ENCODE measurements around the gene DNAJA3.
"Not testable (repeated sequence)": the region's sequence is repeated elsewhere in the genome, so short reads cannot be mapped to it uniquely, and the experiment has no call there.

The DNAJA3 gene

DNA sequence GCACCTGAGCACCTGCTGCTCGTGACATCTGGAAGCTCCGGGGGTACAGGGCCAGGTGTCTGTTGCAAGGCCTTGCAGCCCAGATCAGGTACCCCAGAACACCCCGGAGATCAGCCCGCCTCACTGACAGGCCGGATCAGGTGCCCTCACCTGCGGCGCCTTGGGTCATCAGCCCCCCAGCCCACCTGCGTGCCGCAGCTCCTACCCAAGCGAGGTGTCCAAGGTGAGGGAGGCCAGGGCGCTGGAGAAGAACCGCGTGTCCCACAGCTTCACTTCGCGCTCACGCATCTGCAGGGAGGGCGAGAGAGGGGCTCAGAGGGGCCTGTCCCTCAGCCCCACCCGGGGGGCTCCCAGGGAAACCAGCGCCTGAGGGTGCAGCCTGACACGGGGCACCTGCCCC is 37.9 kb upstream of the DNAJA3 start:
- no peak for DNase-seq

- DNase-seq, result peak; percentile 52
These were observed 37.2 kb upstream of the DNAJA3 start for GRCh38 chr16:4388271-4389021.

- DNase-seq, result no peak
These were observed 36.4 kb upstream of the DNAJA3 start for GRCh38 chr16:4389051-4389955.

DNA sequence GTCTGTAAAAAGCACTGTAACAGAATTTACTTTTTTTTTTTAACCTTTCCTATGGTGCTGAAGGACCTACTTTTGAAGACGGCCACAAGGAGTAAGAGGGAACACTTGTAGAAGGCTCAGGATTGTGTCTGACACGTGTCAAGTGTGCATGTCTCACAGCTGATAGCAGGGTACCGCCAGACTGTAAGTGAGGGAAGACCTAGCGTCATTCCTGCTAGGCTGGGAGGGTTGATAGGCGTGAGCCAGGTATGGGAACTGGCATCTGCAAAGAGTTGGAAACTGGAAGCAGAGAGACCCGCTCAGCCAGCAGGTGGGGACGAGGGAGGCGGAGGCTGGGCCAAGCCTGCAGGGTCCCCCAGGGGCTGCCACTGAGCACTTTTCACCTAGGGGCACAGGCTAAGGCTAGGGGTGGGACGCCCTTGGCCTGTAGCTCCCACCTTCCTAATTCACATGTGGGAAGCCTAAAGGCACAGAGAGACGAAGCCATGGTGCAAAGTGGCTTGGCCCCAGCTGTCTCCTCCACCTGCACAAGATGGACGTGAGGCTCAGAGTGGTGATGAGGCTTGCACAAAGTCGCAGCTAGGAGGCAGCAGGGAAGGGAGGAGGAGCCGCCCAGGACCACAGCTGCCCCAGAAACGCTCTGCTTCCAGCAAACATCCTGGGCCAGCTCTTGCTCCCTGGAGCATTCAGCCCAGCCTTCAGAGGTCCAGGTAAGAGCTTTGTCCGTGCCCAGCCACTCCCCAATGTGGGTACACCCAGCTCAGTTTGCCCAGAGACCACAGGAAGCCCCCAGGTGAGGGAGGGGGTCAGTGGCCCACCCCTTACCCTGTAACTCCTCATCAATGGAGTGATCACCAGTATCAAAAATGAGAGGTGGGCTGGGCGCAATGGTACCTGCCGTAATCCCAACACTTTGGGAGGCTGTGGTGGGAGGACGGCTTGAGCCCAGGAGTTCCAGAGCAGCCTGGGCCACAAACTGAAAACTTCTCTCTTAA is 35.1 kb upstream of the DNAJA3 start:
- no peak for DNase-seq

DNA sequence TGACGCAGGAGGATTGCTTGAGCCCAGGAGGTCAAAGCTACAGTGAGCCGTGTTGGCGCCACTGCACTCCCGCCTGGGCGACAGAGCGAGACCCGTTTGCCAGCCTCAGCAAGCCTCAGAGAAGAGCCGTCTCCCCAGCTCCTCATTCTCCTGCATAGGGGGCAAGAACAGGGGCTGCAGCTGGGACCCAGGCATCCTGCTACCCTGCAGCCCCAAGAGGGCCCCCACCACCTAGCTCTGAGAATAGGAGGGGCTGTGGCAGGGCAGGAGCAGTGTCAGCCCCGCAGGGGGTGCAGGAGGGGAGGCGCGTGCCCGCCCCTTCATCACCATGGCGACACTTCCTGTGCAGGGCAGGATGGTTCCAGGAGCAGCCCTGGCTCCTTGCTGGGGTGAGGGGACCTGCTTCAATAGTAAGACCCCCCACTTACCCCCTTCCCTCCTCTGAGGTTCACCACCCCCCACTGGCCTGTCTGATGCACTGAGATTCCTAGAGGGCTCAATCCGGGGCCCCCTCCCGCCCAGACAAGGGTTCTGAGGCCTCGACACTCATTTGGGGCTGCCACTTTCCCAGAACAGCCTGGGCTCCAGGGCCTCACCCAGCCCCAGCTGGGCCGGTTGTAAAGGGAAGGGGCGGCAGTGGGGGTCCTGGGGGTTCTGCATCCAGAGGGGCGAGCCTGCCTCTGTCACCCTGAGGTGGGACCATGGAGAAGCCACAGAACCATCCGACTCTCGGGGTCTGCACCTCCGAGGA is 33.9 kb upstream of the DNAJA3 start:
- no peak for DNase-seq

DNA sequence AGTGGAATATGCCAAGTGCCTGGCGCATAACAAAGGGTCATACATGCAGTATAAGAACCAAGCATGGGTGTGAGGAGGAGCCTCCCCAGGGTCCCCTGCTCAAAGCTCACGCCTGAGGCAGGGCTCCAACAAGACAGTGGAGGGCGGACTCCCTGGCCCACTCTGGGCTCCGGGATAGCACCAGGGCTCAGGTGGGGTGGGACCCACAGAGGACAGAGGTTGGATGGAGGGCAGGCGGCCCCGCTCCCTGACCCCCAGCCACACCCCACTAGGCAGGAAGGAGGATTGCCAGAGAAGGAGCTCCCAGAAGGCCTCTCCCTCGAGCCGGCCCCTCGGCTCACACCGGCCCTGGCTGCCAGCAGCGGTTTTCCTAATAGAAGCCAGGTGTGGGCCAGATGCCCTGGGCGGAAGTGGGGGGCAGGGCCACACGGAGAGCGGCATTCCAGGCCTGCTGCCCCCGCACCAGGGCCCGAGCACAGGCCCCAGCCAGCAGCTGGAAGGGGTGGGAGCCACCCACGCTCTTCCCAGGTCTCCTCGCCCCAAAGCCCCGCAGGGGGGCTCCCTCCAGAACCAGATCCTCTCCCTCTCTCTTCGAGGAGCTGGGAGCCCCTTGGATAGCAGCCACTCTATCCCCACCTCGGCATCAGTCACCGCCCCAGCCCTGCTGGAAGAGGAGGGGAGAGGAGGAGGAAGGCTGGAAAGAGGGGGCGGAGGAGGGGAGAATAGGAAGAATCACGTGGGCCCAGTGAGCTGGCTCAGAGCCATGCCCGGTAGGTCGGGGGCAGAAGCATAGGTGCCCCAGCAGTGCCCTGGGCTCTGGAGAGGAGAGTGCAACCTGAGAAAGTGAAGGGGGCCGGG is 33.1 kb upstream of the DNAJA3 start:
- DNase-seq, result peak; percentile 96

DNA sequence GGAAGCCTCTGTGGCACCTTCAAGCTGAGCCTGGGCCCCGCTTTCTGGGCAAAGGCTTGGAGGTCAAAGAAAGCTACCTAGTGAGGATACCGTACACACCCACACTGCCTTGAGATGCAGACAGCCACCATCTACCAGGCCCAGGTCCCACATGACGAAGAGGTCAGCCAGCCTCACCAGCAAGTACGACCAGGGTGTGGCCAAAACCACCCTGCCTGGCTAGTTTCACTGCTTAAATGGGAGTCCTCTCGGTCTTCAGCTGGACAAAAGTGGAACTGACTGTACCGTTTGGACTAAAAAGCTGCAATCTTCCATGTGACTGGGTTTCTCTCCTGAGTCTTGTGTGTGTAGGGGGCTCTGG is 32.4 kb upstream of the DNAJA3 start:
- DNase-seq, result no peak

GRCh38 chr16:4393850-4394249 is 31.8 kb upstream of the DNAJA3 start:
- DNase-seq, result not testable (repeated sequence)

DNA sequence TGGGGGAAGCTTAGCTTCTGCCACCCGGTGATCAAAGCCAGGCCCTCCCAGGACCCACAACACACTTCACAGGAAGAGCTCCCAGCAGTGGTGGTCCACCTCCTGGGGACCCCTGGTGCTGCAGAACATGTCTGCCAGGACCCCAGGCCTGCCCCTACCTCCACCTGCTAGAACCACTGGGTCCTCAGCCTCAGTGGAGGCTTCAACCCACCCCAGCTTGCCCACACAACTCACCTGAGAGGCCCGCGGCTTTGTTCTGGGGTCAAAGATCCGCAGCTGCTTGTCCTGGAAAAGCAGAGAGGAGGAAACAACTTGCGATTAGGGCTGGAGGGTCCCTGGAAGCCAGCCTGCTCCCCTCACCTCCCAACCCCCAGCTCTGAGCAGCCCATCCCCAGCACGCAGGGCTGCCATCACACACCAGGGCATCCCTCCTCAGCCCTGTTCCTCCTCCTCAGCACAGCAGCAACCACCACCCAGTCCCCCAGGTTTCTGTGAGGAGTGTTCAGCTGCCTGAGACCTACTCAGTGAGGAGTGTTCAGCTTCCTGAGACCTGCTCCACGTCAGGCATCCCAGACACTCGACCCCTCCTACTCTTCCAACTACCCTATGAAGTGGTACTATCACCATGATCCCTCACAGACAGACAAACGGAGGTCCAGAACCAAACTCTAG is 30.5 kb upstream of the DNAJA3 start:
- no peak for DNase-seq

DNA sequence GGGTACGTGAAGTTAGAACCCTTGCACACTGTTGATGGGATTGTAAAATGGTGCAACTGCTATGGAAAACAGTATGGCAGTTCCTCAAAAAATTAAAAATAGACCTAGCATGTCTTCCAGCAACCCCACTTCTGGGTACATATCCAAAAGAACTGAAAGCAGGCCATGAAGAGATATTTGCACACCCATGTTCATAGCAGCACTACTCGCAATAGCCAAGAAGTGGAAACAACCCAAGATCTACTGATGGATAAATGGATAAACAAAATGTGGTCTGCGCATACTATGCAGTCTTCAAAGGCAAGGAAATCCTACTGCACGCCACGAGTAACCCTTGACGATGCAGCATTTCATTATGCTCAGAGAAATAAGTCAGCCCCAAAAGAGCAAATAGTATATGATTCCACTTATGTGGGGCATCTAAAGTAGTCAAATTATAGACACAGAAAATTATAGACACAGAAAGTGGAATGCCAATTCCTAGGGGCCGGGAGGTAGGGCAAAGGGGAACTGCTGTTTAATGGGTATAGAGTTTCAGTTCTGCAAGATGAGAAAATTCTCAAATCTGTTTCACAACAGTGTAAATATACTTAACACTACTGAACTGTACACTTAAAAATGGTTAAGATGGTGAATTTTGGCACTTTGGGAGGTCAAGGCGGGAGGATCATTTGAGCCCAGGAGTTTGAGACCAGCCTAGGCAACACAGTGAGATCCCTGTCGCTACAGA is 26.5 kb upstream of the DNAJA3 start:
- DNase-seq, result no peak

DNA sequence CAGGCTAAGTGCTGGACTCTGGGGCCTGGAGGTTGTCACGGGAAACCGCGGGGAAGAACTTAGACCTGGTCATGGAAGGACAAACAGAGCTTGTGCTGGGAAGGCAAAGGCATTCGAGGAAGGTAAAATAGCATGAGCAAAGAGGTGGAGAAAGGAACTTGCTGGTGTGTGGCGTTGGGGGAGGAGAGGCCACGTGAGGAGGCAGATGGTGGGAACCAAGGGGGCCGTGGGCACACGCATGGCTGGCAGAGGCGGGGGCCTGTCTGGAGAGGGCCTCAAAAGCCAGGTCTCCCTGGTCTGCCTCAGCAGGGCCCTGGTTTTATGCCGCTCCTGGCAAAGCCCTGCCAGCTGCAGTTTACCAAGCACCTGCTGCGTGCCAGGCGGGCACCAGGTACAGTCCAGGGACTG is 24.6 kb upstream of the DNAJA3 start:
- no peak for DNase-seq

DNA sequence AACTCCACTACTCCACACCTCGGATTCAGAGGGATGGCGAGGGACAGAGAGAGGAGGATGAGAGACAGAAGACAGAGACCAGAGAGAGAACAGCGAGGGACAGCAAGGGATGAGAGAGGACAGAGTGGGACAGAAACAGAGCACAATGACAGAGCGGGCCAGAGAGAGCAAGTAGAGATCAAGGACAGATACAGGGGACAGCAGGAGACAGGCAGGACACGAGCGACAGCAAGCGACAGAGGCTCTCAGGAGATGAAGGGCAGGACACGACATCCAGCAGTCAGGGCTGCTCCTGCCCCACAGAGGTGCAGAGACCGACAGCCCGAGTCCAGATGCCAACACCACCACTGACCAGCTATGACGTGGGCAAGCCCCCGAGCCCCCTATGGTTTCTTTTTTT is 24.2 kb upstream of the DNAJA3 start:
- DNase-seq, result no peak

- peak; percentile 71 for DNase-seq
These were observed 23.1 kb upstream of the DNAJA3 start for GRCh38 chr16:4402439-4403132.

DNA sequence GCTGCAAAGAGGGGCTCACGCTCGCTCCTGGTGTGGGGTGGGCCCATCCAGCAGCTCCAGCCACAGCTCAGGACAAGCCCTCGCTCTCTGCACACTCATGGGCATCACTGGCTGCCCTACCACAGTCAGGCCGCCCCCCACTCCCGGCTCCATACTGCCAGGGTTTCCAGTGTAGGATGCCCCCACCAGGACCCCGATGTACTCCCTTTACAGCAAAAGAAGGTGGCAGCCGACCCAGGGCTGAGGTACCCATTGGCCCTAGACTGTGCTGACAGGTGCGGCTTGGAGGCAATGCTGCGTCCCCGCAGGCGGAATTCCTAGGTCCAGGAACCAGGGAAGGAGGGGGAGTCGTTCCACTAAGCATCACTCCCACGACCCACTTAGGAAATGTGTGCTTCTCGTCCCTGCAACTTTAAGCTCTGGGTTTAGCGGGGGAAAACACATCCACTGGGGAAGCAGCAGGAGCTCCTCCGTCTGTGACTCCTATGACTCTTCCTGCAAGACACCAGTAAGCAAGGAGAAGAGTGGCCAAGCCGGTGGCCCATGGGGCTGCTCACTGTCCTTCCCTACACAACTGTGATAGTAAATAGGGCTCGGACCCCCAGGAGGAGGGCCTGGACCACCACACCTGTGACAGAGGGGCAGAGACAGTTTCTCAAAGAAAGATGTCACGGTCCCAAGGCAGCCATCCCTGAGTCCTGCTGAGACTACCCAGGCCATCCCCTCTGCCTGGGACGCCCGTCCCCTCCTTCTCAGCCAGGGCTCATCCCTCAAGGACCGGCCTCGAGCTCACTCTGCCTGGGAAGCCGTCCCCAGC is 22.3 kb upstream of the DNAJA3 start:
- DNase-seq, result no peak

DNA sequence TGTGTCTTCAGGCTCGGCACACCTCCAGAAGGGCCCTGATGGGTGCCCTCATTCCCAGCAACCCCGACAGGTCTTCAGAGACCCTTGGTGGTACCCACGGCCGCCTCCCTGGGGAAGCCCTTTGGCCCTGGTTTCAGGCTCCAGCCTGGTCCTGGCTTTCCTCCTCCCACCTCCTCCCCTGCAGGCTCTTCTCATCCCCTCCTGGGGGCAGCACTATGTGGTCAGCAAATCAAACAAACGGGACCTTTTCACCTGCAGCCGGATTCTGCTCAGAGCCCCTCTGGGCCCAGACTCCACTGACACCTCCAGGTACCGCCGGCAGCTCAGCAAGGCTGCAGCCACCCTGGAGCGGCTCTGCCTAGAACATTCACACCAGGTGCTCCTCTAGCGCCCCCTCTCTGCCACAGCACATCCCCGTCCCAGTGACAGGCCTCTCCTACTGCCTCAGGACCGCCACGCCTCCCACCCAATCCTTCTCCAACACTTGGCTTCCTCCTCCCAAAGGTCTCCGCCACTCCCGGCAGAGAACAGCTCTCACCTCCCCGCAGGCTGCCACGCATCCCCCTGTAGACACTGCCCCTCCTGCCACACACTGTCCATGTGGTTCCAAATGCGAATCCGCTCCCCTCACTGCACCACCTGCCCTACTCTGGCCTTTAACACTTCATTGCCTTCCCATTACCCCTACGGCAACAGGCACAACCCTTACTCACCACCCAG is 21.3 kb upstream of the DNAJA3 start:
- no peak for DNase-seq

GRCh38 chr16:4404967-4405696 is 20.5 kb upstream of the DNAJA3 start:
- no peak for DNase-seq
